Neutrophil (primary cell): ENCODE data around the gene SDK2.

Experiments
- H3K27ac ChIP-seq: fragments of 200-600 bp; sonication (generic); 2 replicates; pipeline ENCODE4 v1.5.1; 2016; ENCODE audit warnings: mild to moderate bottlenecking, moderate library complexity
- H3K27me3 ChIP-seq: fragments of 200-600 bp; sonication (generic); 2 replicates; pipeline ENCODE4 v1.6.0; 2016; ENCODE audit warnings: mild to moderate bottlenecking
- H3K36me3 ChIP-seq: fragments of 200-600 bp; sonication (generic); 2 replicates; pipeline ENCODE4 v1.5.1; 2017
- H3K4me1 ChIP-seq, 2 experiments: fragments of 200-600 bp in 1 of 2; sonication (generic) in 1 of 2; 1 replicate in 1 of 2; 2 replicates in 1 of 2; pipeline versions ENCODE4 v1.5.1 to v1.6.1; 2013 to 2016; ENCODE audit warnings: low read depth in 1 of 2, low read length in 1 of 2, mild to moderate bottlenecking in 1 of 2, moderate library complexity in 1 of 2; ENCODE audit not compliant: control insufficient read depth in 1 of 2, insufficient read depth in 1 of 2
- H3K4me3 ChIP-seq, 2 experiments: fragments of 200-600 bp in 1 of 2; sonication (generic) in 1 of 2; 1 replicate in 1 of 2; 2 replicates in 1 of 2; pipeline ENCODE4 v1.5.1; 2013 to 2016; ENCODE audit warnings: low read depth in 1 of 2, low read length in 1 of 2, mild to moderate bottlenecking in 1 of 2, moderate library complexity in 1 of 2
- H3K9me3 ChIP-seq: fragments of 200-600 bp; sonication (generic); 2 replicates; pipeline ENCODE4 v1.5.1; 2016
- CTCF ChIP-seq: fragments of 200-600 bp; sonication (generic); IDR thresholded peaks from 2 replicates; pipeline ENCODE4 v1.5.1; 2016; ENCODE audit warnings: antibody characterized with exemption

SDK2 gene

GRCh38 chr17:73351764-73352163, 292.5 kb downstream of the SDK2 start:
- H3K4me3 ChIP-seq, result no peak overlapping the region
- no peaks in the 10 kb centered on the region for H3K36me3 ChIP-seq
- no peaks in the 10 kb centered on the region for H3K27me3 ChIP-seq
- H3K4me1 ChIP-seq, result no peaks in the 10 kb centered on the region
- no peak overlapping the region for H3K27ac ChIP-seq
- H3K9me3 ChIP-seq, result no peaks in the 10 kb centered on the region
- no peak for TF ChIP-seq CTCF

GRCh38 chr17:73350864-73351263, 293.4 kb downstream of the SDK2 start:
- Histone ChIP-seq H3K36me3 (no peaks in the 10 kb centered on the region), H3K27ac (no peak overlapping the region), H3K4me3 (no peak overlapping the region), H3K4me1 (no peaks in the 10 kb centered on the region), H3K9me3 (no peaks in the 10 kb centered on the region), H3K27me3 (no peaks in the 10 kb centered on the region)
- TF ChIP-seq CTCF, result no peak

DNA sequence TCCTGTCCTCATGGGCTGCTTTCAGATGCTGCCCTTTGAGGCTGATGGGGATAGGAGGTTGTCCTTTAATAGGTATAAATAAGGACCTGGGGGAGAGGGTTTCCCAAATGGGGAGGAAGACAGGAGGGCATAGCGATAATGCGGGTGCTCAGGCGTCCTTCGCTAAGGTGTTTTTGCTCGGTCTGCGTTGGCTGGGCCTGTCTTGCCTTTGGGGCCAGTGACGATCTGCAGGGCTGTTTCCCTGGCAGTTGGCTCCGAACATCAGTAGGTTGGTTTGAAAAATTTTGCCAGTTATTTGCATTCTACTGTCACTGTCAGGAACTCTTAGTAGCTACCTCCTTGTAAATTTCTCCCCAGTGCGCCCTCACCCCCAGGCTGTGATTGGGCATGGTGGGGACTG, 294.6 kb downstream of the SDK2 start:
- no peaks in the 10 kb centered on the region for H3K36me3 ChIP-seq
- no peak overlapping the region for H3K27ac ChIP-seq
- TF ChIP-seq CTCF, result no peak
- no peaks in the 10 kb centered on the region for H3K4me1 ChIP-seq
- H3K27me3 ChIP-seq, result no peaks in the 10 kb centered on the region
- no peak overlapping the region for H3K4me3 ChIP-seq
- no peaks in the 10 kb centered on the region for H3K9me3 ChIP-seq

- Histone ChIP-seq H3K4me1 (no peaks in the 10 kb centered on the region), H3K4me3 (no peak overlapping the region), H3K9me3 (no peaks in the 10 kb centered on the region), H3K27ac (no peak overlapping the region), H3K27me3 (no peaks in the 10 kb centered on the region), H3K36me3 (no peaks in the 10 kb centered on the region)
- TF ChIP-seq CTCF, result no peak
Measured at GRCh38 chr17:73349138-73349537, 295.1 kb downstream of the SDK2 start.

- no peaks in the 10 kb centered on the region for H3K27me3 ChIP-seq
- no peak overlapping the region for H3K4me3 ChIP-seq
- no peaks in the 10 kb centered on the region for H3K4me1 ChIP-seq
- H3K36me3 ChIP-seq, result no peaks in the 10 kb centered on the region
- no peak for TF ChIP-seq CTCF
- H3K27ac ChIP-seq, result no peak overlapping the region
- no peaks in the 10 kb centered on the region for H3K9me3 ChIP-seq
Measured at GRCh38 chr17:73348829-73349095, 295.5 kb downstream of the SDK2 start.

DNA sequence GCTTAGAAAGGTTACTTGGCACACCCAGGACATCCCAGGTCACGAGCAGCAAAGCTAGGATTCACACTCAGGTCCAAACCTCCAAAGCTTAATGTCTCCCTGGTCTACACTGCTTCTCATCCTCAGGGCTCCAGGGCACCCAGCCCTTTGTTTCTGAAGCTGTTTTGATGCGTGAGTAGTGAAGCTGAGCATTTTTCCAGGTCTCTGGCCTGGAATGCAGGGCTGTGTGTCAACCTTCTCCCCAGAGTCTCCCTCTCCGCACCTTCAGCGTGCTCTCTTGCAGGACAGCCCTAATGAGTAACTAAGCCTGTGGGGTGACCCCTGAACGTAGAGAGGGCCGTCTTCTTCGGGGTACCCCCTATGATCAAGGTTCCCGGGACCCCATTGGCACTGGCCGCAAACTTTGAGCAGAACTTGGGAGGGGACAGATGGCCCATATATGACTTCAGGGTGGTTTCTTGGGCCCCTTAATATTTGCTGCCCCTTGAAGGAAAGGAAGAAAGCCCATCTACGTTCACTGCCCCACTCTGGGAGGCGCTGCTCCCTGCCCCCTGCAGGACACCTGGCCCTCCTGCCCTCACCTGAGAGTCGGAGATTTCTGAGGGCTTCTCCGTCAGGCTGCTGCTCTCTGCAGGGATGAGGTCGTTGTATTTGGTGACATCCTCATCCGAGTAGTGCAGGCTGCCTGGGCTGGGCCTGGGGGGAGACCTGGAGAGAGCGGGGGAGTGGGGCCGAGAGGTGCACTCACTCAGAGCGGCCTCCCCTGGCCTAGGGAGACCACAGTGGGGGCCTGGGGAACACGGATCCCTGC, 296.0 kb downstream of the SDK2 start:
- no peak for TF ChIP-seq CTCF
- Histone ChIP-seq H3K4me1 (no peaks in the 10 kb centered on the region), H3K36me3 (no peaks in the 10 kb centered on the region), H3K27me3 (no peaks in the 10 kb centered on the region), H3K27ac (no peak overlapping the region), H3K9me3 (no peaks in the 10 kb centered on the region), H3K4me3 (no peak overlapping the region)
